HepG2 (cell line): ENCODE measurements around the gene PROC. TPM values are rescaled to one million over a fixed set of nuclear protein-coding genes. Genes with fewer than 3 reads are reported as not detected.
A peak's percentile ranks its signal among the peaks of the same experiment; 100 is the strongest.

Experiments used
- EP300 ChIP-seq, 3 experiments: sonication (generic) in 1 of 3; formaldehyde crosslinking in 1 of 3; IDR thresholded peaks; 2 replicates each; pipeline versions ENCODE4 v1.5.1 to v1.6.1; 2011 to 2020; ENCODE audit warnings: low read depth in 2 of 3, low read length in 2 of 3, borderline replicate concordance in 1 of 3, improper control_type of control experiment in 1 of 3, mild to moderate bottlenecking in 1 of 3, missing genetic modification reagents in 1 of 3, moderate library complexity in 1 of 3
- JARID2 ChIP-seq: sonication (generic); formaldehyde crosslinking; IDR thresholded peaks from 2 replicates; pipeline ENCODE4 v1.8.1; 2023; ENCODE audit warnings: missing genetic modification reagents, inconsistent platforms; ENCODE audit not compliant: insufficient replicate concordance
- MIER2 ChIP-seq: IDR thresholded peaks from 2 replicates; pipeline ENCODE4 v1.6.1; 2016; ENCODE audit warnings: missing biosample characterization, missing genetic modification reagents
- MTA3 ChIP-seq: sonication (generic); formaldehyde crosslinking; IDR thresholded peaks from 2 replicates; pipeline ENCODE4 v1.4.0; 2020; ENCODE audit warnings: missing genetic modification reagents
- PLRG1 ChIP-seq: fragments of 450-650 bp; conservative IDR thresholded peaks from 2 replicates; pipeline ENCODE4 v1.6.1; 2016
- PRDM10 ChIP-seq: sonication (generic); formaldehyde crosslinking; IDR thresholded peaks from 2 replicates; pipeline ENCODE4 v1.4.0; 2020; ENCODE audit warnings: low read depth, missing genetic modification reagents
- TBX2 ChIP-seq: sonication (generic); formaldehyde crosslinking; IDR thresholded peaks from 2 replicates; pipeline ENCODE4 v1.5.0; 2020; ENCODE audit warnings: missing genetic modification reagents, mild to moderate bottlenecking, borderline replicate concordance
- ZFP37 ChIP-seq: sonication (generic); formaldehyde crosslinking; IDR thresholded peaks from 2 replicates; pipeline ENCODE4 v1.4.0; 2020; ENCODE audit warnings: missing genetic modification reagents, borderline replicate concordance
- ZNF207 ChIP-seq: fragments of 450-650 bp; IDR thresholded peaks from 2 replicates; pipeline ENCODE4 v1.6.1; 2016; ENCODE audit warnings: antibody characterized with exemption, borderline replicate concordance
- ZNF230 ChIP-seq: sonication (generic); formaldehyde crosslinking; IDR thresholded peaks from 2 replicates; pipeline ENCODE4 v1.4.0; 2020; ENCODE audit warnings: mild to moderate bottlenecking, missing genetic modification reagents
- ZNF260 ChIP-seq: sonication (generic); formaldehyde crosslinking; IDR thresholded peaks from 2 replicates; pipeline ENCODE4 v1.4.0; 2020; ENCODE audit warnings: missing genetic modification reagents, low read depth, mild to moderate bottlenecking, borderline replicate concordance
- ZNF317 ChIP-seq: sonication (generic); formaldehyde crosslinking; IDR thresholded peaks from 2 replicates; pipeline ENCODE4 v1.5.0; 2020; ENCODE audit warnings: mild to moderate bottlenecking, missing genetic modification reagents
- ZNF318 ChIP-seq: sonication (generic); formaldehyde crosslinking; IDR thresholded peaks from 2 replicates; pipeline ENCODE4 v1.4.0; 2020; ENCODE audit warnings: mild to moderate bottlenecking, missing genetic modification reagents
- ZNF614 ChIP-seq: IDR thresholded peaks from 2 replicates; pipeline ENCODE4 v1.6.1; 2018; ENCODE audit warnings: missing biosample characterization, missing genetic modification reagents, inconsistent platforms, borderline replicate concordance
- ZNF761 ChIP-seq: sonication (generic); formaldehyde crosslinking; conservative IDR thresholded peaks from 2 replicates; pipeline ENCODE4 v1.4.0; 2020; ENCODE audit warnings: mild to moderate bottlenecking, missing genetic modification reagents
- polyA plus RNA-seq, 8 experiments: library from polyadenylated mRNA; depleted of rRNA in 3 of 8; stranded (reverse) in 7 of 8; unstranded in 1 of 8; fragments of >200 nt; fragmentation: Illumina TruSeq in 4 of 8; extraction: Trizol in 4 of 8; gene quantifications; 2 replicates each; pipeline versions ENCODE4 v1.2.1 to v1.2.3, GENCODE V29; 2011 to 2016; ENCODE audit warnings: low read depth in 4 of 8, missing spikeins in 1 of 8, mixed read lengths in 1 of 8; ENCODE audit not compliant: insufficient read depth in 1 of 8
- total RNA-seq, 5 experiments: library from RNA; depleted of rRNA; stranded (reverse); fragments of >200 nt; fragmentation: Illumina TruSeq; extraction: Trizol; gene quantifications; 2 replicates each; pipeline ENCODE4 v1.2.3, GENCODE V29; 2016; ENCODE audit warnings: low read depth in 1 of 5

Gene PROC
- total and polyA plus RNA-seq, 2 of the 13 experiments (the other 11 are each of a cell fraction or from before 2014, with no cell fraction given) = 134 to 185 TPM

DNA sequence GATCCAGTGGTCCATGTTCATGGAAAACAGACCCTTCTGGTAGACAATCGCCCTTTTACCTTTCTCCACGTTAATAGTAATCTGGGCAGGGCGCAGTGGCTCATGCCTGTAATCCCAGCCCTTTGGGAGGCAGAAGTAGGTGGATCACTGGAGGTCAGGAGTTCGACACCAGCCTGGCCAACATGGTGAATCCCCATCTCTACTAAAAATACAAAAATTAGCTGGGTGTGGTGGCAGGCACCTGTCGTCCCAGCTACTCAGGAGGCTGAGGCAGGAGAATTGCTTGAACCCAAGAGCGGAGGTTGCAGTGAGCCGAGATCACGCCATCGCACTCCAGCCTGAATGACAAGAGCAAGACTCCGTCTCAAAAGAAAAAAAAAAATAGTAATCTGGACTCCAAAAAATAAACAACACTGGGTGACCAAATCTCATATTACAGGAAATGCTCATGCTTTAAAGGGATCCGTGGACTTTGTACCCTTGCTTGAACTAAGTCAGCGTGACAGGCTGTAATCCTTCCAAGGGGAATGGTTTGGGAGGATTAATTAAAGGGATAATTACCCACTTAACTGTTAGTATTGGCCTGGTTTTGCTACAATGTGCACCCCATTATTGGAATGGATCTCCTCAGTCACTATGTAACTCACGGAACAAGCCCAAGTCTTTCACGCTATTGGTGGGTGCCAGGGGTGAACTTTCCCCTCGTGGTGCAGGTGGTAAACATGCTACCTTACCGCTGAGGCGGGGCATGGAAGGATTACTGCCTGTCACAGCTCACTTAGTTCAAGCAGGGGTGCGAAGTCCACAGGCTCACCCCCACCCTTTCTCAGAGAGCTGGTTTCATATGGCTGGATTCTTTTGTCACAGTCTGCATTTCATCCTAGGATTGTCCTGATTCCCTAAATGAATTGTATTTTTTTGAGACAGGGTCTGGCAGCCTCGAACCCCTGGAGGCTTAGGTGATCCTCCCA is 36.7 kb downstream of the PROC start (continued):
- TF ChIP-seq ZFP37 (0 out of 2 replicates have a peak, but pooled peaks have one; percentile 92), TBX2 (peak; percentile 95), ZNF230 (CRISPR knock-in tag) (peak; percentile 88), ZNF207 (no peak), ZNF260 (no peak), ZNF614 (CRISPR knock-in tag) (0 out of 2 replicates have a peak, but pooled peaks have one; percentile 92), EP300 (IDR thresholded peaks at IDR 0.05; ENCODE audit: low read depth in 2 of 2, low read length in 2 of 2) (peak; percentile 86 to 88), EP300 (CRISPR knock-in tag; IDR thresholded peaks at IDR 0.05; ENCODE audit: borderline replicate concordance) (peak; percentile 96), MTA3 (CRISPR knock-in tag) (no peak), MIER2 (CRISPR knock-in tag) (peak; percentile 80), JARID2 (peak; percentile 81), ZNF761 (CRISPR knock-in tag) (peak; percentile 90; the same call in 1 of the 2 replicates), ZNF317 (no peak; the same call in 1 of the 2 replicates), ZNF318 (CRISPR knock-in tag) (no peak), PRDM10 (CRISPR knock-in tag) (peak; percentile 91), PLRG1 (no peak)
